Gastroesophageal sphincter (tissue), 4 donors: Measurements from ENCODE around the gene MAST3. TPM values are rescaled to one million over a fixed set of nuclear protein-coding genes. Genes with fewer than 3 reads are reported as not detected.

Source experiments
- ATAC-seq: fragments of 150-250 bp; one replicate; pipeline ENCODE4 v1.9.1; 2016; ENCODE audit warnings: mild to moderate bottlenecking, moderate library complexity
- H3K27ac ChIP-seq, 4 donors: fragments of 200-600 bp; sonication (generic) in 3 of 4; 1 replicate in 3 of 4; 2 replicates in 1 of 4; pipeline ENCODE4 v1.5.1; 2016 to 2019
- H3K27me3 ChIP-seq: fragments of 200-600 bp; sonication (generic); one replicate; pipeline ENCODE4 v1.5.1; 2019
- H3K36me3 ChIP-seq, 2 donors: fragments of 200-600 bp; sonication (generic); one replicate each; pipeline ENCODE4 v1.5.1; 2019; ENCODE audit warnings: control low read depth in 1 of 2
- H3K4me1 ChIP-seq, 3 donors: fragments of 200-600 bp; sonication (generic); 1 replicate in 2 of 3; 2 replicates in 1 of 3; pipeline ENCODE4 v1.5.1; 2016 to 2019; ENCODE audit warnings: control low read depth in 2 of 3
- H3K4me3 ChIP-seq, 2 donors: fragments of 200-600 bp; sonication (generic); one replicate each; pipeline ENCODE4 v1.5.1; 2019; ENCODE audit warnings: mild to moderate bottlenecking in 1 of 2, moderate library complexity in 1 of 2
- H3K9me3 ChIP-seq, 3 donors: fragments of 200-600 bp; sonication (generic); one replicate each; pipeline ENCODE4 v1.5.1; 2017 to 2019; ENCODE audit warnings: control low read depth in 2 of 3
- CTCF ChIP-seq, 4 experiments: fragments of 200-600 bp in 2 of 4; fragments of 450-650 bp in 2 of 4; sonication (generic) in 1 of 4; IDR thresholded peaks; one replicate each; pipeline ENCODE4 v1.5.1; 2017 to 2019; ENCODE audit warnings: antibody characterized with exemption in 4 of 4, mild to moderate bottlenecking in 2 of 4, moderate library complexity in 2 of 4
- EP300 ChIP-seq: sonication (generic); formaldehyde crosslinking; IDR thresholded peaks from one replicate; pipeline ENCODE4 v1.6.1; 2017; ENCODE audit warnings: antibody characterized with exemption, mild to moderate bottlenecking
- POLR2A ChIP-seq, 2 donors: fragments of 450-650 bp; IDR thresholded peaks; one replicate each; pipeline ENCODE4 v1.6.1; 2017; ENCODE audit warnings: antibody characterized with exemption in 2 of 2, mild to moderate bottlenecking in 2 of 2, moderate library complexity in 1 of 2
- POLR2AphosphoS5 ChIP-seq: sonication (generic); formaldehyde crosslinking; IDR thresholded peaks from one replicate; pipeline ENCODE4 v1.6.1; 2017; ENCODE audit warnings: antibody characterized with exemption
- WGBS, 2 donors: methylation state at CpG; one replicate each; pipeline ENCODE4 v1.1.5; 2018; ENCODE audit warnings: low coverage in 1 of 2; 5-methylcytosine and 5-hydroxymethylcytosine counted together
- total RNA-seq, 4 donors: library from RNA; depleted of rRNA; stranded (reverse); fragments of >200 nt; gene quantifications; one replicate each; pipeline ENCODE4 v1.1.0, GENCODE V29; 2016

MAST3 gene
- total RNA-seq, 4 donors from 2014 or later, result 3.3 to 8.8 (median 4.8) TPM

GRCh38 chr19:18097993-18098890, 664 bp downstream of the MAST3 start:
- Histone ChIP-seq H3K4me1 (peaks cover 0 to 24% (median 17%) of the 10 kb centered on the region in 3 donors), H3K36me3 (no peaks in the 10 kb centered on the region), H3K27ac (no peak overlapping the region), H3K4me3 (peak overlapping the region in 1 of 2 donors; percentile 49), H3K9me3 (no peaks in the 10 kb centered on the region), H3K27me3 (peaks cover 60% of the 10 kb centered on the region)
- TF ChIP-seq CTCF (IDR thresholded peaks at IDR 0.05) (no peak), POLR2AphosphoS5 (no peak), POLR2A (IDR thresholded peaks at IDR 0.05) (no peak), EP300 (no peak)
- ATAC-seq, result no peak
- WGBS, 2 donors, result 20 to 27% methylated on average over 3 to 8 of the region's 22 CpGs

- H3K36me3 ChIP-seq, result no peaks in the 10 kb centered on the region
- no peak for ATAC-seq
- H3K27me3 ChIP-seq, result peaks cover 67% of the 10 kb centered on the region
- peaks cover 0 to 29% (median 17%) of the 10 kb centered on the region in 3 donors for H3K4me1 ChIP-seq
- H3K27ac ChIP-seq, result no peak overlapping the region
- no peak for TF ChIP-seq POLR2AphosphoS5
- TF ChIP-seq POLR2A (IDR thresholded peaks at IDR 0.05), result no peak
- no peak for TF ChIP-seq CTCF (IDR thresholded peaks at IDR 0.05)
- no peak for TF ChIP-seq EP300
- no peaks in the 10 kb centered on the region for H3K9me3 ChIP-seq
- WGBS, 2 donors, result 7 to 18% methylated on average over 13 to 26 of the region's 34 CpGs
- H3K4me3 ChIP-seq, result peak overlapping the region in 1 of 2 donors; percentile 30
These were observed 1.5 kb downstream of the MAST3 start for GRCh38 chr19:18098891-18099622.

GRCh38 chr19:18099623-18099995, 2.0 kb downstream of the MAST3 start:
- H3K4me1 ChIP-seq, result peaks cover 0 to 35% (median 18%) of the 10 kb centered on the region in 3 donors
- H3K36me3 ChIP-seq, result no peaks in the 10 kb centered on the region
- no peak overlapping the region for H3K27ac ChIP-seq
- peaks cover 70% of the 10 kb centered on the region for H3K27me3 ChIP-seq
- WGBS, 2 donors, result 33 to 100% methylated on average over 1 of the region's 8 CpGs
- no peak for TF ChIP-seq POLR2A (IDR thresholded peaks at IDR 0.05)
- TF ChIP-seq POLR2AphosphoS5, result no peak
- no peak for TF ChIP-seq CTCF (IDR thresholded peaks at IDR 0.05)
- no peak for TF ChIP-seq EP300
- H3K4me3 ChIP-seq, result no peak overlapping the region
- no peak for ATAC-seq
- H3K9me3 ChIP-seq, result no peaks in the 10 kb centered on the region

GRCh38 chr19:18100710-18101109, 3.1 kb downstream of the MAST3 start:
- WGBS, 2 donors, result 36 to 80% methylated on average over 1 to 10 of the region's 18 CpGs
- no peaks in the 10 kb centered on the region for H3K36me3 ChIP-seq
- H3K9me3 ChIP-seq, result no peaks in the 10 kb centered on the region
- peaks cover 81% of the 10 kb centered on the region for H3K27me3 ChIP-seq
- TF ChIP-seq EP300 (no peak), POLR2A (IDR thresholded peaks at IDR 0.05) (no peak), POLR2AphosphoS5 (no peak), CTCF (IDR thresholded peaks at IDR 0.05) (no peak)
- H3K4me1 ChIP-seq, result peaks cover 0 to 38% (median 22%) of the 10 kb centered on the region in 3 donors
- no peak overlapping the region for H3K27ac ChIP-seq
- no peak overlapping the region for H3K4me3 ChIP-seq
- ATAC-seq, result no peak
